ENCODE measurements around the gene TMEM184A.
A peak's percentile ranks its signal among the peaks of the same experiment; 100 is the strongest.

TMEM184A gene

GRCh38 chr7:1550005-1550845 is 5.8 kb downstream of the TMEM184A start:
- DNase-seq, result no peak

GRCh38 chr7:1549357-1550004 is 6.5 kb downstream of the TMEM184A start:
- DNase-seq, result no peak

DNA sequence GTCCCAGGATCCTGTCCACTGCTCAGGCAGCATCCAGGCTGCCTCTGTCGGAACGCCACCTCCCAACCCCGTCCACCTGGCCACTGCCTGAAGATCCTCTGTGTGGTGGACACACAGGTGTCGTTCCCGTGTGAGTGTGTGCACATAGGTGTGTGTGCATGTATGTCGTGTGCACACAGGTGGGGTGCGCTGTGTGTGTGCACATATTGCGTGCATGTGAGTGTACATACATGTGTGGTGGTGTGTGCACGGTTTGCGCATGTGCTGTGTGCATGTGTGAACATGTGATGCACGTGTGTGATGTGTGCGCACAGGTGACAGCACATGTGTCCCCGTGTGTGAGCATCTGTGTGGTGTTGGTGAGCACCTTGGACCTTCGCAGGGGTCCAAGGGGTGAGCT is 7.1 kb downstream of the TMEM184A start:
- DNase-seq, result no peak

DNA sequence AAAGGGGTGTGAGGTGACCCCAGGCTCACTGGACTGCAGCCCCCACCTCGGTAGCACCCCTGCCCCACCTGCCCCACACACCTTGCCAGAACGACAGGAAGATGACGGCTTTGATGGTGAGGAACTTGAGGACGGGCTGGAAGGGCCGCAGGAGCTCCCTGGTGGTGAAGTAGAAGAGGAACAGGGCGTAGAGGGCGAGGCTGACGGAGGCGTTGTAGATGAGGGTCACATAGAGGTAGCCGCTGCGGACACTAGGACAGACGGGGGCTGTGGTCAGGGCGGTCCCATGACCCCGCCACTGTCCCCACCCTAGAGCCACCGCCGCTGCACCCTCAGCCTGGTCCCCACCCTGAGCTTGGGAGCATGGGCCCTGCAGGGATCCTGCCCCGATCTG is 7.6 kb downstream of the TMEM184A start:
- DNase-seq, result peak in 2 of 3 donors; percentile 39 to 47

- no peak for DNase-seq
Observed at GRCh38 chr7:1547777-1548437, 8.1 kb downstream of the TMEM184A start.

- DNase-seq, result no peak
Observed at GRCh38 chr7:1546909-1547776, 8.9 kb downstream of the TMEM184A start.

GRCh38 chr7:1546274-1546908 is 9.6 kb downstream of the TMEM184A start:
- DNase-seq, result no peak

DNA sequence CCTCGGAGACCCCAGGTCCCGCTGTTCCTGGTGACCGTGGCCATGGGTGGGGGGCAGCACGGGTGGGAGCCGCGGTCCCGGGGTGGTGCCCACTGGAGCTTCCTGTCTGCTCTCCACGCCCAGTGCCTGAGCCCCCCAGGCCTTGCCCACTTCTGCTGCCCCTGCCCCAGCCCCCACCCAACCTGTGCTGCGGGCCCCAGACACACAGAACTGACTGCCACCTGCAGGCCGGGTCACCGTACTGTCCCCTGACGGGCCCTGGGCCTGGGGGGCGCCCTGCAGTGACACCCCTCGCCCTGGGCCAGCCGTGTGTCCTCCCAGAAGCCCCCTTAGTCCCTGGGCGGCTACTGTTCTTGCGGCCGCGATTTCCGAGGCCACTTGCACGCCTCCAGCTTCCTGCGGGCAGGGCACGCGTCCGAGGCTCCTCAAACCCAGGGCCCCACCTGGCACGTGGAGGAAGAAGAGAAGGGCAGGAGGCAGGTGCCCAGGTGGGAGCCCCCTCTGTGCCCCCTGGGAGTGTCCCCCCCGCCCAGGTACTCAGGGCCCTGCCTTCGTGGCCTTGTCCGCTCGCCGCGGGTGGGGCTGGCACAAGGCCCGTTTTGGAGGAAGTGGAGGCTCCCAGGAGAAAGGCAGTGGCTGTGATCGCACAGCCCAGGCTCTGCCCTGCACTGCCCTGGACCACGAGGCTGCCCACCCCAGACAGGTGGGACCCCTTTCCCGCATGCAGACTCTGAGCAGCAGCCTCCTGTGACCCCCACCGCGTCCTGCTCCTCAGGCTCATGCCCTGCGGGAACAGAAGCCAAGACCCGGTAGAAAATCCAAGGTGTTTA is 10.4 kb downstream of the TMEM184A start:
- no peak for DNase-seq

DNA sequence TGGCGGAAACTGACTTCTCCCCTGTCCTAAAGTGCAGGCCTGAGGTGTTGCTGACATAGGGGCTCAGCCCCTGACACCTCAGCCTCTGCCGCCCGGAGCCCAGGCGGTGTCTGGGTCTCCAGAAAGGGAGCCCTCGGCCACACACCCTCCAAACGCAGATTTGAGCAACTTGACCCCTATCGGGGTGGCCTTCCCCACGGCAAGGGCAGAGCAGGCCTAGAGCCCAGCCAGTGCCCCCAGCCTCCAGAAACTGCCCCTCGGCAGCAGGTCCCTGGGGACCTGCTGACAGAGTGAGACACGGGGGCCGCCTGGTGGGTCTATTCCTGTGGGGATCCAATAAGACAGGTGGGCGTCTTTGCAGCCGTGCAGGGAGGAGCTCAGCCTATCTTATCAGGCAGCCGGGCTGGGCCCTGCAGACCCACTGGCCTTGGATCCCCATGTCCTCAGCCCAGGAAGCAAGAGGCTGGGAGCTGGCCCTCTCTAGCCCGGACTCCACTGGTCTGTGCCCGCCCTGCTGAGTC is 11.0 kb downstream of the TMEM184A start:
- DNase-seq, result no peak

DNA sequence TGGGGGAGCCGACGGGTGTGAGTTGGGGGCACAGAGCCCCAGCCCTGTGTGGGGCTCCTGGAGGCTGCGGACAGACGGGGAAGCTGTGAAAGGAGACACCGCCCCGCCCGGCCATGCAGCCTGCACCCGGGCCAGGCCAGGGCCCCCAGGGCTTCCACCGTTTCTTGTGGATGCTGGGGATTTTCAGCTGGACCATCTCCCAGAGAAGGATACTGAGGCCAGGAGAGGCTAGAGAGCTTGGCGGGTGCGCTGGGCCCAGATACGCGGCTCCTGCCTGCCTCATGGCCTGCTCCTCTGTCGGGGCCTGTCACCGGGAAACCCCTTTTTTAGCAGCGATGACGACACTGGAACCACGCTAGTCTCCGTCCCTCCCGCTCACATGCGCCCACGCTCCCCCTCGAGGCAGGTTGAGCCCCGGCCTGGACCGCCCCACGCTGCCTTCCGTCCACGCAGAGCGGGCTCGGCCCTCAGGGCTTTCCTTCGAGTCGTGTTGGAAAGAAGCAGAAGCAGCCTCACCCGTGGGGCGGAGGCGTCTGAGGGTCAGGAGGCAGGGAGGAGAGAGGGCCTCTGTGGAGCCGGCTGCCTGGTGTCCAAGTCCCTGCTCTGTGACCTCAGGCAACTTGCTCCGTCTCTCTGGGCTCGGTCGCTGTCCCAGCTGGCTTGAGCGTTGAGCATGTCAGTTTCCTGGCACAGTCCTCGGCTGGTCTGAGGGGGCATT is 11.7 kb downstream of the TMEM184A start:
- DNase-seq, result peak; percentile 43 to 47 (median 46)

GRCh38 chr7:1543826-1544177 is 12.2 kb downstream of the TMEM184A start:
- DNase-seq, result no peak

DNA sequence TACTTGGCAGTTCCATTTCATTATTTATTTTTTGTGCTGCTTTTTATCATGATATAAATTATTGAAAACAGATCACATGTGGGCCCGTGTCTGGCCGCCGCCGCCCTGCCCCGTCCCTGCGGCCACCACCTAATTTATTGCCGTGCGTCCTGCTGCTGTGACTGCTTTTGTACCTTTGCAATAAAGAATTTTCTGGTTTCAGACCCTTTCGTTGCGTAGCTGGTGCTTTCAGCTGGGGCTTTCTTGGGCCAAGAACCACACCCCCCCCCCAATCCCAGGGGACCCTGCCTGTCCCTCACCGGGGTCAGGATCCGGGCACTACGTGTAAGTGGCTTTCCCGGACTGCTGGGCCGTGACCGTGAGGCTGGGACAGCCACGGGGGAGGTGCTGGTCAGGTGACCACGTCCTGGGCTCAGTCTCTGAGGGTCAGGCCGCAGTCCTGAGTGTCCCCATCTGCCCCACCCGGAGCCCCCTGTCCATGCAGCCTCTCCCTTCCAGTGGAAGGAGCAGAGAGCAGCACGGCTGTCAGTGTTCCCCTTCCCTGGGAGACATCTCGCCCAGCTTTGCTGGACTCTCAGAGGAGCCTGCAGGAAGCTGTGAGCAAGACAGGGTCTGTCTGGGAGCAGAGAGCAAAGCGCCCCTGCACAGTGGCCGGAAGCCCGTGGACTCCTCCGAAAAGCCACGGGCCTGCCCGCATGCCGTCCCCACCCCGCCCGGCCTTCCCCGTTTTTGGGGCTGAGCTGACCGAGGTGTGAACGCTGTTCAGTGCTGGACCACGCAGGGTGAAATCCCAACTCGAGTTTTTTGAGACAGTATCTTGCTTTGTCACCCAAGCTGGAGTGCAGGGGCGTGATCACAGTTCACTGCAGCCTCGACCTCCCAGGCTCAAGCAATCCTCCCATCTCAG is 12.9 kb downstream of the TMEM184A start:
- no peak for DNase-seq

- DNase-seq, result no peak
Observed at GRCh38 chr7:1542329-1542728, 13.7 kb downstream of the TMEM184A start.

DNA sequence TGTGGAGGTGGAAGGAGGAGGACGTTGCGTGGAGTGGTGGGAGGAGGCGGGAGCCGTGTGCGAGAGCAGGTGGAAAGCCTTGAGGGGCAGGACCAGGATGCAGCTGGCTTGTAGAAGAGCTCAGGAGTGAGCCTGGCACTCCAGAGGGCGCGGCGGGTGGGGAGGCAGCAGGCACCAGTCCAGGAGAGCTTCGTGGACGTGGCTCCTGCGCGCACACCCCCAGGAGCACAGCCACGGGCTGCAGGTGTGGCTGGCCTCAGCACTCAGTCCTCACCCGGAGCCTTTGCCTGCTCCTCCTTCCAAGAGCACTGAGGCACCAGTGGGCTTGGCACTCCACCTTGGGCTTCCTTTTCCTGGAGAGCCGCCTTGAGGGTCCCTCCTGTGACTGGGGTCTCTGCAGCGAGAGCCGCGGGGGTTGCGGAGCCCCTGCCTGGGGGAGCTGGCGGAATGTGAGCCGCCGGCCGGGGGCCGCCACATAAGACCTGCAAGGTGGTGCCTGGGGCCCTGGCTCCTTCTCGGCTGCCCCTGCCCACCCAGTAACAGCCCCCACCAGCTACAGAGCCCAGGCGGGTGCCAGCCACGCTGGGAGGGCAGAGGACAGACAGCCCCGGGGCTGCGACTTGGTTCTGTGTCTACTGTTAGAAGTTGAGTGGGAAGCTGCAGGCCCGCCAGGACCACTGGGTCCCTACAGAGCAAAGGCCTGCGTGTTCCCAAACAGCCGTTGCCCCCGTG is 14.4 kb downstream of the TMEM184A start:
- no peak for DNase-seq

GRCh38 chr7:1540776-1541271 is 15.2 kb downstream of the TMEM184A start:
- no peak for DNase-seq

GRCh38 chr7:1539882-1540775 is 15.9 kb downstream of the TMEM184A start:
- DNase-seq, result no peak

- DNase-seq, result no peak
Observed at GRCh38 chr7:1539181-1539881, 16.7 kb downstream of the TMEM184A start.
